HL-60 (cell line): ENCODE results near the gene PDZD4.

Experiments
- CTCF ChIP-seq: IDR thresholded peaks from one replicate; pipeline ENCODE4 v1.5.1; 2011; ENCODE audit warnings: low read length, control low read depth, inconsistent platforms; ENCODE audit not compliant: insufficient read depth
- GABPA ChIP-seq: IDR thresholded peaks from 2 replicates; pipeline ENCODE4 v1.6.1; 2012; ENCODE audit warnings: low read depth
- POLR2AphosphoS5 ChIP-seq: IDR thresholded peaks from 2 replicates; pipeline ENCODE4 v1.6.1; 2012; ENCODE audit warnings: low read depth

DNA sequence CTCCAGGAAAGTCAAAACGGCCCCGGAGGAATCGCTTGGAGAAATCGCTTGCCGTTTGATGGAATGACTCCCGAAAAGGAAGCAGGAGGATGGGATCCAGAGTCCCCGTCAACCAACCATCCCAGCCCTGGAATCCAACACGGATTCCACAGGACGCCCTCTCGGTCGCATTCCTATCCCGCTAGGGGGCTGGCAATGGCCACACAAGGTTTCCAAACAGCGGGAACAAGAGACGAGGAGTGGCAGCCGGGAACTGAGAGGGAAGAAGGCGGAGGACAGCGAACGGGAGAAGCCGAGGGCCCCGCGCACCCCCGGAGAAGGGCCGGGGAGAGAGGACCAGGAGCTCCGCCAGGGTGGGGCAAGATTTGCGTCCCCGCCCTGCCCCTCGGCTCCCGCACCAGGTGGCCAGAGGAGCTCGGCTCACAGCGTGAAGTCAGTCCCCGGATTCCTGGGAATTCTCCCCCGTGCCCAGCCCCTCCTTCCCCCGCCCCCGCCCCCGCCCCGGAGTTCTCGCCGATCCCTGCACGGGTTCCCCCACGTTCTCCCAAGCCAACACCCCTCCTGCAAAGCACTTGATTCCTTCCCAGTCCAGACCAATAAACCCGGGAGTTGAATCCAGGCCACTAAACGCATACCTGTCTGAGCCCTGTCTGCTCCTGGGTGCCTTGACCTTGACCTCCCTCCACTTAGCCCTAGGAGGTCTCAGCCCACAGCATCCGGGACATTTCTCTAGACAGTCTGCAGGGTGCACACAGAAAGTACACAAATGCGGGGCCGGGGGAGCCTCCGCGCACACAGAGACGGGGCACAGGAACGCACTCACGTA lies 1.4 kb downstream of the PDZD4 start:
- no peak for TF ChIP-seq POLR2AphosphoS5
- no peak for TF ChIP-seq CTCF
- no peak for TF ChIP-seq GABPA
